HG03159 (cell line): ENCODE measurements around the gene CROCC.
"Not testable (repeated sequence)": the region's sequence is repeated elsewhere in the genome, so short reads cannot be mapped to it uniquely, and the experiment has no call there.

Experiments
- ATAC-seq: cut with Tn5 transposase; IDR thresholded peaks from one replicate; pipeline ENCODE4 v1.9.1; 2021; ENCODE audit warnings: mild to moderate bottlenecking, moderate library complexity; ENCODE audit not compliant: unreplicated experiment

CROCC gene

DNA sequence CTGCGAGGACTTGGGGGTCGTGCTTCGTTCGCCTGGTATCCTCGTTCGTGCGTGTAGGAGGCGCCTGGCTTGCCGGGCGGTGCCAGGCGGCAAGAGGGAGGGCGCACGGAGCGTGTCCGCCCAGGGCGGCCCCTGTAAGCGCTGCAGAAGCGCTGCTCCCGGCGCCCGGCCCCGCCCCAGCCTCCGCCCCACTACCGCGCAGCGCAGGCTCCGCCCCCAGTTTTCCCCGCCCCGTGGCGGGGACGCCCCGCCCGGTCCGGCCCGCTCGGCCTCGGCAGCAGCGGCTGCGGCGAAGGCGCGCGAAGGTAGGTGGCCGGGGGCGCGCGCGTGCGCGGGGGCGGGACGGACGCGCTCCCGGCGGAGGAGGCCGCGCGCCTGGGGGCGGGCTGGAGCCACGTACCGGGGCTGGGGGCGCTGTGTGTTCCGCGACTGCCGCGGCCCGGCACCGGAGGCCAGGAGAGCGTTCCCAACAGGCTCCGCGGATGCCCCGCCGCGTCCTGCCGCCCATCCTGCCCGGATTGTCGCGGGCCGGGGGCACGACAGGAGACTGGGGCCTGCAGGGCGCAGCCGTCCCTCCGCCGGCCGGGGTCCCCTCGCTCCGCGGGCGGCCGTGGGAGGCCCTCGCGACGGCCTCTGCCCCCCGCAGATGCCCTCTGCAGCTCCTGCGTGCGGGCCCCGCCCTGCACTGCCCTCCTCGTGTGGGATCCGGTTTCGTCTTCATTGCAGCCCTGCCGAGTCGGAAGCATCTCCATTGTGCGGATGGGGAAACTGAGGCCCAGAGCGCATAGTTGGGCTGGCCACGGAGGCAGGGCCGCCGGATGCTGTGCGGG, 7.7 kb upstream of the CROCC start:
- ATAC-seq, result peak; percentile 71

DNA sequence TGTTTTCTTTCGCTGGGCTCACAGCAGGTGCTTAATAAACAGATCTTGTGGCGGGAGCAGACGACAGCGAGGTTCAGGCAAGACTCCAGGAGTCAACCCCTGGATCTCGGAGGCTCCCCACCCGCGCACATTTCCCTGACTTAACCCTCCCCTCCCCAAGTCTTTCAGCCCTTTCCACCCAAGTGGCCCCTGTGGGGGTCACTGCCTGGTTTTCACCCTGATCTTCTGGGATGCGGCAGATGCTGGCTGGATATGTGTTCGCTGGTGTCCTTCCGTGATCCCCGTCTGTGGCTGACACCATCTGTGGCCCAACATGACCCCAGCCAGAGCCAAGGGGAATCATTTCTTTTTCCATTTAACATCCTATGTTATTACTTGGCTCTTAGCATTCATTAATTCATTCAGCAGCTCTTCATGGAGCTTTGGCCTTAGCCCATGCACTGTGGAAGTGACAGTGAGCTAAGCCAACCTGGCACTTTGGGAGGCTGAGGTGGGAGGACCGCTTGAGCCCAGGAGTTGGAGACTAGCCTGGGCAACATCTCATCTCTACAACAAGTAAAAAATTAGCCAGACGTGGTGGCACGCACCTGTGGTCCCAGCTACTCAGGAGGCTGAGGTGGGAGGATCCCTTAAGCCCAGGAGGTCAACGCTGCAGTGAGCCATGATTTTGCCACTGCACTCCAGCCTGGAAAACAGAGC, 6.7 kb upstream of the CROCC start:
- not testable (repeated sequence) for ATAC-seq

DNA sequence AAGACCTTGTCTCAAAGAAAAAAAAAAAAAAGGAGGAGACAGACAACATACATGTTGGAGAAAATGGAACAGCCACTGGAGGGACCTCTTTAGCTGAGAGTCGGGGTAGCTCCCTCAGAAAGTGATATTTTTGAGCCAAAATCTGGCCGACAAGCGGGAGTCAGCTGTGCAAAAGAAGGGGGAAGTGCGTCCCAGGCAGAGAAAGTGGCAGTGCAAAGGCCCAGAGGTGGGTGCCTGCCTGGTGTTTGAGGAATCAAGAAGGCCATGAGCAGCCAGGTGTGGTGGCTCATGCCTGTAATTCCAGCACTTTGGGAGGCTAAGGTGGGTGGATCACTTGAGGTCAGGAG, 6.1 kb upstream of the CROCC start:
- ATAC-seq, result no peak

DNA sequence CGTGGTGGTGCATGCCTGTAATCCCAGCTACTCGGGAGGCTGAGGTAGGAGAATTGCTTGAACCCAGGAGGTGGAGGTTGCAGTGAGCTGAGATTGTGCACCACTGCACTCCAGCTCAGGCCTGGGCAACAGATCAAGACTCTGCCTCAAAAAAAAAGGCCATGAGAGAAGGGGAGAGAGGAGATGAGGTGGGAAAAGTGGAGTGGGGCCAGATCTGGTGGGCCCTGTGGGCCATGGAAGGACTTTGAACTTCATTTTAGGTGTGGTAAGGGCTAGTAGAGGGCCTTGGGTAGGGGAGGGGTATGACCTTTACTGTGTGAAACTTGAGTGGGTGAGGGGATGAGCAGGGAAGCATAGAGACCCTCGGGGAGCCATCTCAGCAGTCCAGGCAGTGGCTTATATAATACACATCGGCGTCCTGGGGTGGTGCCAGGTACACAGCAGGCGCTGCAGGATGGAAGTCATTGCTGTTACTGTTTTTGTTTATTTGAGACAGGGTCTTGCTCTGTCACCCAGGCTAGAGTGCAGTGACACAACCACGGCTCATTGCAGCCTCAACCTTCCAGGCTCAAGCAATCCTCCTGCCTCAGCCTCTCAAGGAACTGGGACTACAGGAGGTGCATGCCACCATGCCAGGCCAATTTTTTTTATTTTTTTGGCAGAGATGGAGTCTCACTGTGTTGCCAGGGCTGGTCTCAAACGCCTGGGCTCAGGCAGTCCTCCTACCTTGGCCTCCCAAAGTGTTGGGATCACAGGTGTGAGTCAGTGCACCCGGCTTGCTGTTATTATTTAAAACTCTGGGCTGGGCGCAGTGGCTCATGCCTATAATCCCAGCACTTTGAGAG, 5.5 kb upstream of the CROCC start:
- not testable (repeated sequence) for ATAC-seq

DNA sequence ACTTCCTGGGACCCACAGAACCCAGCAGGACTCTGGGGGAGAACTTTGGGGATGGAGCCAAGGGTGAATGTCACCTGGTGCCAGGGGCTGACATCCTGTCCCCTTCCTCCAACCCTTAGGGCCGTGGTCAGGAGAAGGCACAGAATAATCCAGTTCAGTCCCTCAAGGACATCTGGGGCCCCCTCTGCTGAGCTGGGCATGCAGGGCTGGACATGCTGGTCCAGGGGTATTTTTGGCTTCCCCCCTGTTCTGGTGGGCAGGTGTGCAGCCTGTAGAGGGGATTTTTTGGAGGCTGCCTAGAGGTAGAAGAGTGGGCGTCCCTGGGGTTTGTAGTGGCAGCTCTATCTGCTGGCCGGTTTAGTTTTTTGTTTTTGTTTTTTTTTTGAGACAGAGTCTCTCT, 3.4 kb upstream of the CROCC start:
- ATAC-seq, result no peak

DNA sequence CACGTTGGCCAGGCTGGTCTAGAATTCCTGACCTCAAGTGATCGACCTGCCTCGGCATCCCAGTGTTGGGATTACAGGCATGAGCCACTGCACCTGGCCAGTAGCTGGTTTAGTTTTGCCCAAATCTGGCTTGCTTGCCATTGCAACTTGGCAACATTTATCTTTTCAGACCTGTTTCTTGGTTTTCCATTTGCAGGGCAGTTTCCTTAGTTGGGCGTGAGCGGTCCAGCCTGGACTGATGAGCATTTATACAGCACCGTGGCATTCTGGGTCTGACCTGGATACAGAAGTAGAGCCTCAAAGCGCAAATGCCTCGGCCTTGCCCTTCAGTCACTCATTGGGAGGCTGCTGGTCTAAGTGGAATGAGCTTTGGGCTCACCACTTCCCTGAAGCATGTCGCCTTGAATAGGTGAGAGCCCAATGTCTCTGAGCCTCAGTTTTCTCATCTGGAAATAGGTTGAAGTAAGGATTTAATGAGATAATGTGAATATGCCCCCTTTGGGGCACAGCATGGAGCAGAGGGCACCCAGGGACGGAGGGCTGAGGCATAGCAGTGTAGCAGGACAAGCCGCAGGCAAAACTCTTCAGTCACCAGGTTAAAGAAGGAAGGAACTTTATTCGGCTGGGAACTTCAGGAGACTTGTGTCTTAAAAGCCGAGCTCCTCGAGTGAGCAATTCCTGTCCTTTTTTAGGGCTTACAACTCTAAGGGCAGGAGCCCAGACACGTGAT, 2.6 kb upstream of the CROCC start:
- not testable (repeated sequence) for ATAC-seq

DNA sequence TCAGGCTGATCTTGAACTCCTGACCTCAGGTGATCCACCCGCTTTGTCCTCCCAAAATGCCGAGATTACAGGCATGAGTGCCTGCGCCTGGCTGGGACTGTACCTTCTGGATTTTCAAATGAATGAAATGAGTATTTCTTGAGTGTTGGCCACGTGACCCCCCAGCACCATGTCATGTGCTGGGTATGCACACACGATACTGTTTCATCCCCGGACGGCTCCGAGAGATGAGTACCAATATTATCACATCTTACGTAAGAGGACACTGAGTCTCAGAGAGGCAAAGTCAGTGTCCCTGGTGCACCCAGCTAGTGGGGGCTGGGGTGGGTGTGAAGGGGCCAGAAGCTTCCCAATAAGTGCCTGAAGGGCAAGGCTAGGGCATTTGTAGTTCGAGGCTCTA, 780 bp upstream of the CROCC start:
- no peak for ATAC-seq

DNA sequence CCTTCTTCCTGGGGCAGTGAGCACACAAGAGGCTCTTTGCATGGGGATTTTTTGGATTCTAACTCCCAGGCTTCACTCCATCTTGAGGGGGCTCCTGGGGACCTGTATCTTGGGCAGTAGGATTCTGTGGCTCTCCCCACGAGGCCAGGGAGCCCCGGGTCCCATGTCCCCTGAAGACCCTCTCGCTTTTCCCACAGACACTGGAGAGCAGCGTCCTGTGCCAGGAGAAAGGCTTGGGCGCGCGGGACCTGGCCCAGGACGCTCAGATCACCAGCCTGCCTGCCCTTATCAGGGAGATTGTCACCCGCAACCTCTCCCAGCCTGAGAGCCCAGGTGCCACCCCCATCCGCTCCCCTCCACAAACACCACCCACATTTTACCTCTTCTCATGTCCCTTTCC, 735 bp downstream of the CROCC start:
- no peak for ATAC-seq

DNA sequence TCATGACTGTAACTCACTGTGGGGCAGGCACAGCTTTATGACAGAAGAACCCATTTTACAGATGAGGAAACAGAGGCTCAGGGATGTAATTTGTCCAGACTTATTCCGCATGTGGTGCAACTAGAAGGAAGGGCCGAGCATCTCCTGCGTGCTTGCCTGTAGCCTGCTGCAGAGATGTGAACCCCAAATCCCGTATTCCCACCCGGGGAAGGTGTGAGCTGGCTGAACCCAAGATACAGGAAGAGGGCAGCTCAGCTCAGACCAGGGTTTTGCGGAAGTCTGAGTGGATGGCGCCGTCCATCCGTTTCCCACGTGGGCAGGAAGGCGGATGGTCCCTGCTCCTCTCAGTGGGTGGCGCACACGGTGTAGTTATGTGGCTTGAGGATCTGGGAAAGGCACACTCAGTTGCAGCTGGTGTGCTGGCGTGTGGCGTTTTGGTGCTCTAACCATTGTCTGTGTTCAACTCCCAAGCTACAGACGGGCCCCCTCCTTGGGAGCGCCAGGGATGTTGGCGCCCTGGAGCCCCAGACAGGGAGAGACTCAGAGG, 1.2 kb downstream of the CROCC start:
- ATAC-seq, result no peak

DNA sequence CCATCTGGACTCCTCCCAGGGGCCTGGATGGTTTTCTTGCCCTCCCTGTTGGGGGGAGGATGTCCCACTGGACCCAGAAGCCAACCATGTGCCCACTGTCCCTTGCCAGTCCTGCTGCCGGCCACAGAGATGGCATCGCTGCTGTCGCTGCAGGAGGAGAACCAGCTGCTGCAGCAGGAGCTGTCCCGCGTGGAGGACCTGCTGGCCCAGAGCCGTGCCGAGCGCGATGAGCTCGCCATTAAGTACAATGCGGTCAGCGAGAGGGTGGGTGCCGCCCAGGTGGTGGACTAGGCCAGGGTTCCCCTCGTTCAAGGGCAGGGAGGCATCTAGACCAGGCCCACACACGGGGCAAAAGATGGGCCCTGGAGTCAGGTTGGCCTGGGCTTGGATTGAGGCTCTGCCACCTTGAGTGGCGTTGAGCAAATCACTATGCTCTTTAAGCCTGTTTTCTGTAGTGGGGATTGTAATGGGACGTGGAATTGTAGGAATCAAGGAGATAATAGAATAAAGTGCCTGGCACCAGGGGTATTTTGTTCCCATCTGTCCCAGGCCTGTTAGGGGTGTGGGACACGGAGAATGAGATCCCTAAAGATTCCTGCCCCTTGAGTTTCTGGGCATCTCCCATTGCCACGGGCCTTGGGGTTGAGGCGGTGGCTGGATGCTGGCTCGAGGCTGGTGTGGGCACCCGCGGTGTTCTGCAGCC, 2.6 kb downstream of the CROCC start:
- ATAC-seq, result no peak

DNA sequence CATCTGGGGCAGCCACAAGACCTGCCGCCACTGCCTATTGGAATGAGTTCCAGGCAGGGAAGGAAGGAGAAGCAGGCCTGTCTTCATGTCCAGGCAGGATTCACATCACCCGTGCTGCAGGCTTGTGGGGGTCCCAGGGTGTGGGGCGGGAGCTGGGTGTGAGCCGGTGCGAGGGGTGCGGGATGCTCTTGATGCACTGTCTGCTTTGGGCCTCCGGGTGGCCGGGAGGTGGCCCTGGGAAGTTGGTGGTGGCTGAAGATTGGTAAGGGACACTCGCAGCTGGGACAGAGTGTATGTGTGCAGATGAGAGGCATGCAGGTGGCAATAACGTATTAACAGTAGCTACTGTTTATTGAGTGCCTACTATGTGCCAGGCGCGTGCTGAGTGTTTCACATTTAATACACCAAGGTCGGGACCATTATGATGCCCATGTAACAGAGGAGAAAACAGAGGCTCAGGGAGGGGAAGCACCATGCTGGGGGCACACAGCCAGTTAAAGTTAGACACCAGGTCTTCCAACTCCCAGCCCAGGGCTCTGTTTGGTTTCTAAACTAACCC, 3.3 kb downstream of the CROCC start:
- no peak for ATAC-seq

DNA sequence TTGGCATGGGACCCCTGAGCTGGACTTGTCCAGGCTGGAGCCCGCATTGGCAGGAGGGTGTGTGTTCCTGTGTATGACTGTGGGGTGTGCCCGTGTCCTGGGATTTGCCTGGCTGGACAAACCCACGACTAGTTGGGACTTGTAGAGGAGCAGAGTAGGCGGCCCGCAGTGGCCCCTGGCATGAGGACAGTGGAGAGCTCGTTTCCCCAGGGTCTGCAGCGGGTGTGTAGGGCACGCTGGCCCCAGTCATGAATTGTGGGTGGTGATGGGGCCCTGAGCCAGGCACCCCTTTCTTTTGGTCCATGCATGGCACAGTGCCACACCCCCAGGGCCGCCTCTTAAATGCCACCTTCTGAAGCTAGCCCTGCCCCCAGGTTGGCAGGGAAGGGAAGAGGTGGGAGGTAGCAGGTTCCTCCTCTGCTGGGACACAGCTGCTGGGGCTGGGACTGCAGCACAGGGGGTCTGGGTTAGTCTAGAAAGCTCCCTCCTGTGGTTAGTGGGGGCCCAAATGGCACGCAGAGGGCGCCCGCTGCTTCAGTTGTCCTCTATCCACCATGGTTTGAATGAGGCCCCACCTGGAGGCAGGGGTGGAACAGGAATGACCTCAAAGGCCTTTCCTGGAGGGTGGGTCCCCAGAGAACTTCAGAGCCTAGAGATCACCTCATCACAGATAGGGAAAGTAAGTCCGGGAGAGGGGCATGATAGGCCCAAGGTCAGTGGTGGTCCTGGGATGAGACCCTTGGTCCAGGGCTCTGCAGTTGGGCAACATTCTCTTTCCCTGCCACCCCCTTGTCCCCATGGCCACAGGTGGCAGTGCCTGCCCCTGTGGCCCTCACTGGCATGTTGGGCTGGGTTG, 4.1 kb downstream of the CROCC start:
- no peak for ATAC-seq

DNA sequence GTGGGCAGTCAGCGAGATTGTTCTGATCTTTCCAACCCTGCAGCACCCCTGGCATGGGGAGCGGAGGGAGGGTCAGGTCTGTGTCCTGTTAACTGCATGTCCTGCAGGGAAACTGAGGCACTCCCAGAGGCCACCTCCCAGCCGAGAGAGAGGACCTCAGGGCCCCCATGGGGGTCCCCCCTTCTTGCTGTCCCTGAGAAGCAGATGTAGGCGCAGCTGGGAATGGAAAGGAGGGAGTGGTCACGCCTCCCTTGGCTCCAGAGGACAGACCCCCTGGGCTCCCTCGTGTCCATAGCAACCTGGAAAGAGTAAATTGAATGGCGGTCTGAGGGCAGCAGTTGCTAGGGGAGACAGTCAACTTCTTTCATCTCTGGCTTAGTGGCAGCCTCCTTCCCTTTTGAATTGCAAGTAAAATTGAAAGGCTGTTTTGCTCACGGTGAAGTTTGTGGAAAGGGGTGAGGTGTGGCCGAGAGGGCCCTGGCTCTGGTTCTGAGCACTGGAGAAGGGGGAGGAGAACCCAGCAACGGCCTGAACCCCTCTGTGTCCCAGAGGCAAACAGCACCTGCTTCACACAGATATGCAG, 4.9 kb downstream of the CROCC start:
- no peak for ATAC-seq

DNA sequence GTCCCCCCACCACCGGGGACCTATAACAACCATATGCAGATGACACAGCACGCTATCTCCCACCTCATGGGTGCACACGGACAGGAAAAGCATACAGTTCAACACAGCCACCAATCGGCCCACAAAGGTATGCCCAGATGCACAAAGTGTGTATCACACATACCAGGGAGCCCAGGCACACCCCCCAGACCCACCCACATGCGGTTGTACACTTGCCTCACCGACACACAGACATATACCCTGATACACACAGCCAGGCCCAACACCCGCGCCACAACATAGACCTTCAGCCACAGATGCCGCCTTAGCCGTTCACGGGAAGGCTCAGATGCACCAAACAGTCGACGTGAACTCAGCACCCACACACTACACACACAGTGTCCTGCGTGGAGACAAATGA, 5.5 kb downstream of the CROCC start:
- no peak for ATAC-seq

DNA sequence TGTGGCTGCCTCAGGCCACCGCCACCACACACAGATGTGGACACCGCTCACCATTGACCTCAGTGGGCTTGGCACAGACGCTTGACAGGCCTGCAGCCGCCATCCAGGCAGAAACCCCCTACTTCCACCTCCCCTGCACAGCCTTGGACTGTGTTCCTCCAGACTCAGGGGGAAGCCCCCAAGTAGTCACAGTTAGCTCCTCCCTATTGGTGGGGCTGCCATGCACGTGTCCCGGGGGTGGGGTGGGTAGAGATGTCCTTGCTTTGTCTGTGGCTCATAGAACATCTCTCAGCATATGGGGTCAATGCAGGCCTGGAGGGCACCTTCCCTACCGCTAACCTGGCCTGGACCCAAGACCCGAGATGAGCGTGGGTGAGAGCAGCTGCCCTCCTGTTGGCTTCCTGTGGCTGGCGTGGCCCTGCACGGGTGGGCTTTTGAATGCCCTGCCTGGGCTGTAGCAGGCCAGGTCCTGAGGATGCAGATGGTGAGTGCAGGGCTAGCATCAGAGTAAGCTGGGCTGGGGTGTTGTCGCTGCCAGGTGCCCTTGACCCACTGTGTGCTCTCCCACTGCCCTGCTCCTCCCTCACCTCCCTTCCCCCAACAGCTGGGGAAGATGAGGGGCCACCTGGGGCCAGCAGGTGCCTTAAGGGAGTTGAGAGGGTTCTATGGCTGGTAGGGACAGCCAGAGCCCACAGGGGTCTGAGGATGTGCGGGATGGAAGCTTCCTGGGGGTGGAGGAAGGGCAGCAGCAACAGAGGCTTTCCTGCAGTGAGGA, 6.2 kb downstream of the CROCC start:
- ATAC-seq, result no peak

DNA sequence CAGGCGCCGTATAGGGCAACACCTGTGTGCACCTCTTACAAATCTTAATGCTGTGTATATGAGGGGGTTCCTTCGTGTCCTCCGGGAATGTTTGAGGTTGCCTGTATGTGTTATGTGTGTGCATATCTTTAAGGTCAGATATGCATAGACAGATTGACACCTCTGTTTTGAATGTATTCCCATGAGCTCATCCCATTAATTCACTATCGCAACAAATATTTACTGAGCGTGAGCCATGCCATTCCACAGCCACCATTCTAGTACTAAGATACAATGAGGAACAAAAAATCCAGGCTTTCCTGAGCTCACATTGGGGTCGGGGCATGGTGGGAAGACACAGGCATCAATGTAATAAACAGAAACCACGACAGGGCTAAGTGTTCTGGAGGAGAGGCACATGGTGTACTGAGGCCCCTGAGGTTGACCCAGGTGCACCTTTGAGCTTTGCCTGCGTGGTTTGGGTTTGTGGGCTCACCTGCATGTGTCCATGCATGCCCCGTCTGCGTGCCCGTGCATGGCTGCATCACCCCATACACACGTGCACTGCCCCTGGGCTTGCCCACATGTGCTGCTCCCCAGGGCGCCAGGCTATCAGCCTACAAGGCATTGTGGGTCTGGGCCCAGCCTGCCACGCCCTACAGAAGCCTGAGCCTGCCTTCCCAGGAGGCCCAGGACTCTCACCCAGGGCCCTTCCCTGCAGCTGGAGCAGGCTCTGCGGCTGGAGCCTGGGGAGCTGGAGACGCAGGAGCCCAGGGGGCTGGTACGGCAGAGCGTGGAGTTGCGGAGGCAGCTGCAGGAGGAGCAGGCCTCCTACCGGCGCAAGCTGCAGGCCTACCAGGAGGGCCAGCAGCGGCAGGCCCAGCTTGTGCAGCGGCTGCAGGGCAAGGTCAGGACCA, 7.7 kb downstream of the CROCC start:
- not testable (repeated sequence) for ATAC-seq
